SU-DHL-6 (cell line): Measurements from ENCODE around the gene CAP2.

Experiments used
- EZH2phosphoT487 ChIP-seq: fragments of 200-600 bp; sonication (generic), shearing (Covaris generic); conservative IDR thresholded peaks from 2 replicates; pipeline ENCODE4 v1.6.1; 2018; ENCODE audit warnings: mild to moderate bottlenecking, antibody characterized with exemption, low read length, moderate library complexity, mixed read lengths
- TF ChIP-seq, protein P1 (sequence below): fragments of 200-600 bp; sonication (generic); IDR thresholded peaks from one replicate; pipeline ENCODE4 v1.5.1; 2017; ENCODE audit warnings: antibody characterized with exemption, mild to moderate bottlenecking, low read length, moderate library complexity; ENCODE audit not compliant: insufficient read depth, poor library complexity, severe bottlenecking

DNA sequence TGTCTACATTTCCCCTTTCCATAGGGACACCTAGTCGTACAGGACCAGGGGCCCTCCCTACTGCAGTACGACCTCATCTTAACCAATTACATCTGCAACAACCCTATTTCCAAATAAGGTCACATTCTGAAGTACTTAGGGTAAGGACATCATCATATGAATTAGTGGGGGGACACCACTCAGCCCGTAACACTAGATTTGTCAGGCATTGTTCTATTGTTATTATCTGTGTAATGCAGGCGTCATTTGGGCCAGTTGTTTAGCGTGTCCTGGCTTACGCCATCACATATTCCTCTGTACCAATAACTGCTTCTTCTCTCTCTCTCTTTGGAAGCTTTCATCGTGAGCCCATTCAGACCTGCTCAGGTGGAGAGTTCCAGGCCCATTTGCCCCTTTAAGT lies 89.3 kb downstream of the CAP2 start:
- TF ChIP-seq, protein P1, sequence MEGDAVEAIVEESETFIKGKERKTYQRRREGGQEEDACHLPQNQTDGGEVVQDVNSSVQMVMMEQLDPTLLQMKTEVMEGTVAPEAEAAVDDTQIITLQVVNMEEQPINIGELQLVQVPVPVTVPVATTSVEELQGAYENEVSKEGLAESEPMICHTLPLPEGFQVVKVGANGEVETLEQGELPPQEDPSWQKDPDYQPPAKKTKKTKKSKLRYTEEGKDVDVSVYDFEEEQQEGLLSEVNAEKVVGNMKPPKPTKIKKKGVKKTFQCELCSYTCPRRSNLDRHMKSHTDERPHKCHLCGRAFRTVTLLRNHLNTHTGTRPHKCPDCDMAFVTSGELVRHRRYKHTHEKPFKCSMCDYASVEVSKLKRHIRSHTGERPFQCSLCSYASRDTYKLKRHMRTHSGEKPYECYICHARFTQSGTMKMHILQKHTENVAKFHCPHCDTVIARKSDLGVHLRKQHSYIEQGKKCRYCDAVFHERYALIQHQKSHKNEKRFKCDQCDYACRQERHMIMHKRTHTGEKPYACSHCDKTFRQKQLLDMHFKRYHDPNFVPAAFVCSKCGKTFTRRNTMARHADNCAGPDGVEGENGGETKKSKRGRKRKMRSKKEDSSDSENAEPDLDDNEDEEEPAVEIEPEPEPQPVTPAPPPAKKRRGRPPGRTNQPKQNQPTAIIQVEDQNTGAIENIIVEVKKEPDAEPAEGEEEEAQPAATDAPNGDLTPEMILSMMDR = no peak
- no peak for TF ChIP-seq EZH2phosphoT487
